K562 (cell line): Measurements from ENCODE around the gene PNKD. TPM values are rescaled to one million over a fixed set of nuclear protein-coding genes. Genes with fewer than 3 reads are reported as not detected.

ENCODE experiments used
- CEBPZ ChIP-seq: fragments of 150-350 bp; IDR thresholded peaks from 2 replicates; pipeline ENCODE4 v1.6.1; 2014; ENCODE audit warnings: low read depth, mild to moderate bottlenecking, low read length, borderline replicate concordance
- ELF1 ChIP-seq: fragments of 200-800 bp; sonication (Bioruptor generic); IDR thresholded peaks from 2 replicates; pipeline ENCODE4 v1.6.1; 2016; ENCODE audit warnings: missing genetic modification characterization, missing compliant biosample characterization
- ESRRB ChIP-seq: fragments of 250-450 bp; sonication (Bioruptor Pico); IDR thresholded peaks from 2 replicates; pipeline ENCODE4 v1.5.0; 2020; ENCODE audit warnings: mild to moderate bottlenecking, moderate library complexity, borderline replicate concordance
- GABPB1 ChIP-seq: sonication (generic); formaldehyde crosslinking; IDR thresholded peaks from 2 replicates; pipeline ENCODE4 v1.8.0; 2022; ENCODE audit warnings: mild to moderate bottlenecking, missing genetic modification reagents
- HBP1 ChIP-seq: fragments of 450-650 bp; formaldehyde crosslinking; IDR thresholded peaks from 2 replicates; pipeline ENCODE4 v1.4.0; 2022; ENCODE audit warnings: missing genetic modification characterization
- ILF3 ChIP-seq: fragments of 450-650 bp; IDR thresholded peaks from 2 replicates; pipeline ENCODE4 v1.6.1; 2018; ENCODE audit warnings: antibody characterized with exemption, mild to moderate bottlenecking, moderate library complexity, borderline replicate concordance
- MECOM ChIP-seq: fragments of 250-450 bp; sonication (Bioruptor Pico); IDR thresholded peaks from 2 replicates; pipeline ENCODE4 v1.8.0; 2022; ENCODE audit warnings: inconsistent platforms
- MLLT1 ChIP-seq, 2 experiments: fragments of 450-650 bp; IDR thresholded peaks; 2 replicates each; pipeline ENCODE4 v1.6.1; 2016
- NFYB ChIP-seq: IDR thresholded peaks from 2 replicates; pipeline ENCODE4 v1.6.1; 2011; ENCODE audit warnings: mild to moderate bottlenecking, moderate library complexity; ENCODE audit not compliant: insufficient read length; ENCODE audit errors: extremely low read depth
- PRMT5 ChIP-seq: sonication (generic); formaldehyde crosslinking; IDR thresholded peaks from 2 replicates; pipeline ENCODE4 v1.5.0; 2020; ENCODE audit warnings: missing genetic modification reagents
- SRF ChIP-seq, 2 experiments: fragments of 250-450, 450-650 bp in 1 of 2; sonication (Bioruptor Pico) in 1 of 2; sonication (generic) in 1 of 2; formaldehyde crosslinking; IDR thresholded peaks; 2 replicates each; pipeline versions ENCODE4 v1.5.0 to v1.5.1; 2020 to 2022; ENCODE audit warnings: mild to moderate bottlenecking in 1 of 2, missing genetic modification reagents in 1 of 2
- TAF15 ChIP-seq: fragments of 200-400 bp; formaldehyde crosslinking; IDR thresholded peaks from 2 replicates; pipeline ENCODE4 v1.6.1; 2017; ENCODE audit warnings: mild to moderate bottlenecking, low read depth, low read length, moderate library complexity
- TCFL5 ChIP-seq: fragments of 250-450 bp; sonication (Bioruptor Pico); conservative IDR thresholded peaks from 2 replicates; pipeline ENCODE4 v1.6.1; 2021; ENCODE audit warnings: mild to moderate bottlenecking, moderate library complexity, matching md5 sums
- polyA plus RNA-seq, 8 experiments: library from polyadenylated mRNA; depleted of rRNA in 4 of 8; stranded (reverse) in 5 of 8; unstranded in 3 of 8; fragments of >200 nt; fragmentation: Nextera tagmentation in 2 of 8; fragmentation: Illumina TruSeq in 1 of 8; extraction: Ambion mirVana in 2 of 8; extraction: Trizol in 1 of 8; gene quantifications; 2 replicates each; pipeline versions ENCODE4 v1.2.1 to v1.2.3, GENCODE V29; 2011 to 2014; ENCODE audit warnings: inconsistent platforms in 1 of 8, missing spikeins in 1 of 8
- total RNA-seq, 7 experiments: library from RNA; depleted of rRNA in 6 of 7; stranded (reverse); fragments of >200 nt in 6 of 7; fragmentation: Illumina TruSeq in 2 of 7; extraction: Trizol in 2 of 7; gene quantifications; 2 replicates each; pipeline versions ENCODE4 v1.2.1 to v1.2.3, GENCODE V29; 2011 to 2021; ENCODE audit warnings: low replicate concordance in 1 of 7
- TF ChIP-seq, protein P1 (sequence below): sonication (generic); formaldehyde crosslinking; IDR thresholded peaks from 2 replicates; pipeline ENCODE4 v1.8.1; 2022; ENCODE audit warnings: missing genetic modification reagents
- TF ChIP-seq, protein P2 (sequence below): sonication (generic); IDR thresholded peaks from 2 replicates; pipeline ENCODE4 v1.6.1; 2016
- TF ChIP-seq, protein P3 (sequence below): fragments of 450-650 bp; formaldehyde crosslinking; IDR thresholded peaks from 2 replicates; pipeline ENCODE4 v1.4.0; 2022; ENCODE audit warnings: missing genetic modification characterization

PNKD gene
- total and polyA plus RNA-seq, 9 of the 15 experiments (the other 6 are each of a cell fraction or from before 2014, with no cell fraction given), result 26.0 to 105 (median 60.1) TPM

DNA sequence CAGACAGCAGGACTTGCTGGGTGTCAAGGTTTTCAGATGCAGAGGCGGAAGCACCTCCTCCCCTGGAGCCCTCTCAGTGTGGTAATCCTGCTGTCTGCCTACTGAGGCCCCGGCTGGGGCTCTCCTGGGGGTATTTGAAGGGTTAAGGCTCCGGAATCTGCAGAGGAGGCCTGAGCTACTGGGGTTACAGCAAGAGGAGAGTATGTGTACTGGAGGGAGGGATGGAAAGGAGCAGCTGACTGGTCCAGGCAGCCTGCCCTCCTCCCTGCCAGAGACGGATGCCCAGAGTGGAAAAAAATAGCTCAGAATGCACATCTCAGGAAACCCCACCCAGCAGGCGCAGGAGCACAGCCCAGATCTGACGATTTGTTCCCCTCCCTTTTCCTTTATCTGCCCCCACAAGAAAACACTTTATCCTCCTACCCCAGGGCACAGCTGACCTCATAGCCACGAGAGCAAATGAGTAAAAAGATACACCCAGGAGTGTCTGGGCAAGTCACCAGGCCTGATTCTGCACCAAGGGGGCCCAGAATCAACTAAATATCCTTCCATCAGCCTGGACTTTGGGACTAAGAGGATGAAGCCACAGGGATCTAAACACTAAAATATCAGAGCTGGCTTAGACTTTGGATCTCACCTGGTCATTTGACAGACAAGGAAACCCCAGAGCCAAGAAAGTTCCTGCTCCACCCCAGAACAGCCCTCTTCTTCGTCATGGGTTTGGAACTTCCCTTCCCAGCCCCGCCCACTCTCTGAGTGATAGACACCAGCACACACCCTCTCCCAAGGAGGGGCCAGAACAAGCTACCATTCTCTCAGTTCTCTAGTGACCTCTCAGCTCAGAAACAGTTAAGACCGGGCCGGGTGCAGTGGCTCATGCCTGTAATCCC, 16.5 kb downstream of the PNKD start (continued):
- TF ChIP-seq ILF3 (no peak), MLLT1 (IDR thresholded peaks at IDR 0.05) (0 out of 4 replicates have a peak, but pooled peaks of 1 of the 2 experiments have one; percentile 18), HBP1 (CRISPR knock-in tag) (no peak), GABPB1 (CRISPR knock-in tag) (no peak), PRMT5 (no peak), TCFL5 (CRISPR knock-in tag) (no peak), ELF1 (no peak), SRF (CRISPR knock-in tag; IDR thresholded peaks at IDR 0.05) (peak in 1 of 2 experiments; percentile 13; a peak in 1 of 4 replicates), CEBPZ (no peak), NFYB (no peak), TAF15 (no peak), ESRRB (no peak), MECOM (CRISPR knock-in tag) (no peak)
- TF ChIP-seq, protein P1, sequence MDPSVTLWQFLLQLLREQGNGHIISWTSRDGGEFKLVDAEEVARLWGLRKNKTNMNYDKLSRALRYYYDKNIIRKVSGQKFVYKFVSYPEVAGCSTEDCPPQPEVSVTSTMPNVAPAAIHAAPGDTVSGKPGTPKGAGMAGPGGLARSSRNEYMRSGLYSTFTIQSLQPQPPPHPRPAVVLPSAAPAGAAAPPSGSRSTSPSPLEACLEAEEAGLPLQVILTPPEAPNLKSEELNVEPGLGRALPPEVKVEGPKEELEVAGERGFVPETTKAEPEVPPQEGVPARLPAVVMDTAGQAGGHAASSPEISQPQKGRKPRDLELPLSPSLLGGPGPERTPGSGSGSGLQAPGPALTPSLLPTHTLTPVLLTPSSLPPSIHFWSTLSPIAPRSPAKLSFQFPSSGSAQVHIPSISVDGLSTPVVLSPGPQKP (CRISPR knock-in tag), result no peak
- TF ChIP-seq, protein P2, sequence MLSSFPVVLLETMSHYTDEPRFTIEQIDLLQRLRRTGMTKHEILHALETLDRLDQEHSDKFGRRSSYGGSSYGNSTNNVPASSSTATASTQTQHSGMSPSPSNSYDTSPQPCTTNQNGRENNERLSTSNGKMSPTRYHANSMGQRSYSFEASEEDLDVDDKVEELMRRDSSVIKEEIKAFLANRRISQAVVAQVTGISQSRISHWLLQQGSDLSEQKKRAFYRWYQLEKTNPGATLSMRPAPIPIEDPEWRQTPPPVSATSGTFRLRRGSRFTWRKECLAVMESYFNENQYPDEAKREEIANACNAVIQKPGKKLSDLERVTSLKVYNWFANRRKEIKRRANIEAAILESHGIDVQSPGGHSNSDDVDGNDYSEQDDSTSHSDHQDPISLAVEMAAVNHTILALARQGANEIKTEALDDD, result no peak
- TF ChIP-seq, protein P3, sequence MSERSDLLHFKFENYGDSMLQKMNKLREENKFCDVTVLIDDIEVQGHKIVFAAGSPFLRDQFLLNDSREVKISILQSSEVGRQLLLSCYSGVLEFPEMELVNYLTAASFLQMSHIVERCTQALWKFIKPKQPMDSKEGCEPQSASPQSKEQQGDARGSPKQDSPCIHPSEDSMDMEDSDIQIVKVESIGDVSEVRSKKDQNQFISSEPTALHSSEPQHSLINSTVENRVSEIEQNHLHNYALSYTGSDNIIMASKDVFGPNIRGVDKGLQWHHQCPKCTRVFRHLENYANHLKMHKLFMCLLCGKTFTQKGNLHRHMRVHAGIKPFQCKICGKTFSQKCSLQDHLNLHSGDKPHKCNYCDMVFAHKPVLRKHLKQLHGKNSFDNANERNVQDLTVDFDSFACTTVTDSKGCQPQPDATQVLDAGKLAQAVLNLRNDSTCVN, result no peak
